NCI-H774 (cell line): ENCODE measurements around the gene CSNK2A2.

Source experiments
- DNase-seq: peaks from one replicate; lab custom pipeline; 2025; lab: John Stamatoyannopoulos, UW

Gene CSNK2A2

GRCh38 chr16:58110571-58111301 lies 87.2 kb downstream of the CSNK2A2 start:
- DNase-seq, result no peak

- no peak for DNase-seq
These were observed 88.0 kb downstream of the CSNK2A2 start for GRCh38 chr16:58109881-58110280.

GRCh38 chr16:58109330-58109729 lies 88.6 kb downstream of the CSNK2A2 start:
- no peak for DNase-seq
